IPS-15b (cell line): ENCODE data around the gene TESK1.
A peak's percentile ranks its signal among the peaks of the same experiment; 100 is the strongest.

ENCODE experiments used
- H3K27me3 ChIP-seq: one replicate; pipeline ENCODE4 v1.6.1; 2013; ENCODE audit warnings: low read length; ENCODE audit not compliant: control insufficient read depth, insufficient read depth
- H3K36me3 ChIP-seq: one replicate; pipeline ENCODE4 v1.6.1; 2013; ENCODE audit warnings: low read length; ENCODE audit not compliant: control insufficient read depth, insufficient read depth
- H3K4me1 ChIP-seq: one replicate; pipeline ENCODE4 v1.6.1; 2013; ENCODE audit warnings: mild to moderate bottlenecking, low read length; ENCODE audit not compliant: control insufficient read depth, insufficient read depth
- H3K4me3 ChIP-seq: one replicate; pipeline ENCODE4 v1.5.1; 2013; ENCODE audit warnings: low read depth, low read length
- H3K9ac ChIP-seq: one replicate; pipeline ENCODE4 v1.6.1; 2013; ENCODE audit warnings: low read depth, mild to moderate bottlenecking, low read length
- H3K9me3 ChIP-seq: one replicate; pipeline ENCODE4 v1.6.1; 2013; ENCODE audit warnings: mild to moderate bottlenecking, low read length; ENCODE audit not compliant: control insufficient read depth, insufficient read depth

Gene TESK1

DNA sequence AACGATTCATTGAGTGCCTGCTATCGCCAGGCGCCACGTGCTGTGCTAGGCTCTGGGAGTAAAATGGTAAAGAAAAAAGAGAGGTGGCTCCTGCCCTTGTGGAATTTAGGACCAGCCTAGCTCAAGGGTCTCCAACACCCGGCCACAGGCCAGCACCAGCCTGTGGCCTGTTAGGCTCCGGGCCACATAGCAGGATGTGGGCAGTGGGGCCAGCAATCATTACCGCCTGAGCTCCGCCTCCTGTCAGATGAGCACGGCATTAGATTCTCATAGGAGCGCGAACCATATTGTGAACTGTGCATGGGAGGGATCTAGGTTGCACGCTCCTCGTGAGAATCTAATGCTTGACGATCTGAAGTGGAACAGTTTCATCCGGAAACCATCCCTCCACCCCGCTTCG lies 51.3 kb downstream of the TESK1 start:
- H3K9ac ChIP-seq, result no peak overlapping the region
- no peak overlapping the region for H3K4me3 ChIP-seq
- H3K9me3 ChIP-seq, result no peaks in the 10 kb centered on the region
- peaks cover under 1% of the 10 kb centered on the region for H3K4me1 ChIP-seq
- H3K27me3 ChIP-seq, result peaks cover 8% of the 10 kb centered on the region
- peaks cover 10% of the 10 kb centered on the region for H3K36me3 ChIP-seq

DNA sequence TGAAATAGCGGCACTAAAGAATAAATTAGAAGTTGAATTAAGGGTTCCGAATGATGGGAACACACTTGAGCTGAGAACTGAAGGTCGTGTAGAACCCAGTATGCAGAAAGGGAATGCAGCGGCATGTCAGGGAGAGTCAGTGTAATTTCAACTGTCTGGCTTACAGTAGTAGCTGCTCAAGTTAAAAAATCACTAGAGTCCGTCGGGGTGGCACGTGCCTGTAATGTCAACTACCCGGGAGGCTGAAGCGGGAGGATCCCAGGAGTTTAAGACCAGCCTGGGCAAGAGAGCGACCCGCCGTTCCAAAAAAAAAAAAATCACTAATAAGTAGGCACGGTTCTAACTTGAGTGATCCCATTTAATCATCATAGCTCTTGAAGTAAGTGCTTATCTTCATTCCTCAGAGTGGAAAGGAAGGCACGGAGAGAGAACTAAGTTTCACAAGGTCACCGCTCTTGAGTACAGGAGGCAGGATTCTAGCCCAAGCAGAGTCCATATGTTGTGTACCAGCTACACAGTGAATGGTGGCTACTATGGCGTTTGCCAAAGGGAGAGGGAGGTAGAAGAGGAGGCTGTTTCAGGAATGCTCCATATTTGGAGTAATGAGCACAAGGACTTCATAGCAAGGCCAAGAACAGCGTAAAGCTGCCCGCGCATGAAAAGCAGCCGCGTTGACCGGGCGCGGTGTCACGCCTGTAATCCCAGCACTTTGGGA lies 51.9 kb downstream of the TESK1 start:
- Histone ChIP-seq H3K9ac (peak overlapping the region; percentile 4), H3K27me3 (peaks cover 8% of the 10 kb centered on the region), H3K36me3 (peaks cover 13% of the 10 kb centered on the region), H3K4me3 (peak overlapping the region; percentile 84), H3K4me1 (no peaks in the 10 kb centered on the region), H3K9me3 (no peaks in the 10 kb centered on the region)

DNA sequence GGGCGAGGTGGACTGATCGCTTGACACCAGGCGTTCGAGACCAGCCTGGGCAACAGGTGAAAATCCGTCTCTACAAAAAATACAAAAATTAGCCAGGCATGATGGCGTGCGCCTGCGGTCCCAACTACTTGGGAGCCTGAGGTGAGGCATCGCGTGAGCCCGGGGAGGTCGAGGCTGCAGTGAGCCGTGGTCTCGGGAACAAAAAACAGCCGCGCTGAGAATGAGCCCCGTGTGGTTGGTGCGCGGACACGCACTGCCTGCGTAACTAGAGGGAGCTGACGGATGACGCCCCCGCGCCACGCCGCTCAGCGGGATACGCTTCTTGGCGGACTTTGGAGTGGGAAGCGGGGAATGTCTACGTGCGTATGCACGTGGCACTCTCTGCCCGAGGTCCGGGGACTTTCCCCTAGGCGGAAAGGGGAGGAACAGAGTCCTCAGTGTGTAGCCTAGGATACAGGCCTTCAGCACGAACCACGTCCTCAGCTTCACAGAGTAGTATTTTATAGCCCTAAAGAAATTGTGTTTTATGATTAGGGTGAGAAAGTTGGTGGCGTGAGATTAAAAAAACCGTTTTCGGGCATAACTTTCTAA lies 52.6 kb downstream of the TESK1 start, which contains the start of gene RMRP:
Gene RMRP, minus strand, starts transcription at position 474 of the 591 bp plus-strand sequence.
- Histone ChIP-seq H3K36me3 (peaks cover 19% of the 10 kb centered on the region), H3K27me3 (peaks cover 8% of the 10 kb centered on the region), H3K4me1 (no peaks in the 10 kb centered on the region), H3K9ac (peak within 1 kb of the TSS; percentile 97), H3K9me3 (no peaks in the 10 kb centered on the region), H3K4me3 (peak within 1 kb of the TSS; percentile 84)

DNA sequence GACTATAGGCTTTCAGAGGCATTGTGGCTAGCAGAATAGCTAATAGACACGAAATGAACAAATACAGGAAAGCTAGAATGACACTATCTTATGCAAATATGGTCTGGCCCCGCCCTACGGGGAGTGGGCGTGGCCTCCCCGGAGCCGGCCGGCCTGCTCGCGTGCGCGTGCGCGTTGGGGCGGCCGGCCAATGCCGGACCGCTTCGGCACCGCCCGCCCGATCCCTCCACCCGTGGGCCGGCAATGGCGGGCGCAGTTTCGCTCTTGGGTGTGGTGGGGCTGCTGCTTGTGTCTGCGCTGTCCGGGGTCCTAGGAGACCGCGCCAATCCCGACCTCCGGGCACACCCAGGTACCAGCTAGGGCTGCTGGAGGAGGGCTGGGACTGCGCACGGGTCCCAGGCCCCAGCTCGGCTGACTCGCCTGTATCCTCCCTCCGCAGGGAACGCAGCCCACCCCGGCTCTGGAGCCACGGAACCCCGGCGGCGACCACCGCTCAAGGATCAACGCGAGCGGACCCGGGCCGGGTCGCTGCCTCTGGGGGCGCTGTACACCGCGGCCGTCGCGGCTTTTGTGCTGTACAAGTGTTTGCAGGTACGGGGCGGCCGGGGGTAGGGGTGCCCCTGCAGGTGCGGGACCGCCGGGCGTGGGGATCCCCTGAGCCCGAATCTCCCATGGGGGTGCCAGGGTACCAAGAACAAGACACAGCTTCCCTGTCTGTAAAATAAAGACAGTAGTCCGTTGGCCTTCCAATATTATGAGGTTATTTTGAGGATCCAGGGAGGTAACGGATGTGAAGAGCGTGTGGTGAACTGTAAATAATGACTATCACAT lies 53.3 kb downstream of the TESK1 start, which contains the start of gene CCDC107:
Gene CCDC107, plus strand, starts transcription at position 156 of the 831 bp plus-strand sequence. Its CDS starts 88 bp downstream, at position 244.
- no peaks in the 10 kb centered on the region for H3K9me3 ChIP-seq
- H3K27me3 ChIP-seq, result peaks cover 8% of the 10 kb centered on the region
- H3K4me1 ChIP-seq, result no peaks in the 10 kb centered on the region
- peak within 1 kb of the TSS; percentile 84 for H3K4me3 ChIP-seq
- H3K9ac ChIP-seq, result peak within 1 kb of the TSS; percentile 97
- H3K36me3 ChIP-seq, result peaks cover 26% of the 10 kb centered on the region

DNA sequence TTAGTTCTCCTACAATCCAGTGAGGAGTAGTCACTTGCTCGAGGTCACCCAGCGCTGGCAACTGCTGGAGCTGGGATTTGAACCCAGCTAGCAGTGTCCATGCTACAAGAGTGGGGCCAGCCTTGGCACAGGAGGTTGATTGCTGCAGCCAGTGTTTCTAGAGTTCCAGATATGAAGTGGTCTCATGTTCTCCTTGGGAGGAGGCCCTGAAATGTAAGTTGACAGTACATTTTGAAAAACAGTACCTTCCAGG lies 53.8 kb downstream of the TESK1 start:
- no peaks in the 10 kb centered on the region for H3K9me3 ChIP-seq
- H3K36me3 ChIP-seq, result peaks cover 27% of the 10 kb centered on the region
- H3K4me1 ChIP-seq, result peaks cover 3% of the 10 kb centered on the region
- peak overlapping the region; percentile 97 for H3K9ac ChIP-seq
- peaks cover 8% of the 10 kb centered on the region for H3K27me3 ChIP-seq
- peak overlapping the region; percentile 84 for H3K4me3 ChIP-seq

DNA sequence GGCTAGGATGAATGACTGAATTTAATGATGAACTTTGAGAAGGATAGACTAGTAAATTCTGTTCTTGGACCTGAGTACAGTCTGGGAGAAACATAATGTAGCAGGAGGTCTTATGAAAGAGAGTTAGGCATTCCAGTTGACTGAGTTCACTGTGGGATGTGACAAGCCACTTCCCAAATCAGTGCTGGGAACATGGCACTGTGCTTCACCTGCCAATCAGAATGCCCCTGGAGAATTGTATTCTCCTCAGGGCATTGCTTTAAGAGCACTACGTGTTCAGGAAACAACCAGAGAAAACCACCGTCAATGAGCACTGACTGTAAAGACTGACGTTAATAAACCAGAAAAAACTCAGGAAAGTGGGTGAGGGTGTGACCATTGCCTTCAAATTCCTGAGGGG lies 54.3 kb downstream of the TESK1 start:
- Histone ChIP-seq H3K27me3 (peaks cover 8% of the 10 kb centered on the region), H3K9me3 (no peaks in the 10 kb centered on the region), H3K4me3 (peak overlapping the region; percentile 84), H3K4me1 (peaks cover 6% of the 10 kb centered on the region), H3K9ac (no peak overlapping the region), H3K36me3 (peaks cover 27% of the 10 kb centered on the region)
